HG03457 (cell line): Measurements from ENCODE around the gene IFNA17.
"Not testable (repeated sequence)": the region's sequence is repeated elsewhere in the genome, so short reads cannot be mapped to it uniquely, and the experiment has no call there.

Experiments used
- ATAC-seq: cut with Tn5 transposase; IDR thresholded peaks from one replicate; pipeline ENCODE4 v1.9.1; 2021; ENCODE audit warnings: moderate number of reproducible peaks; ENCODE audit not compliant: unreplicated experiment

Gene IFNA17

DNA sequence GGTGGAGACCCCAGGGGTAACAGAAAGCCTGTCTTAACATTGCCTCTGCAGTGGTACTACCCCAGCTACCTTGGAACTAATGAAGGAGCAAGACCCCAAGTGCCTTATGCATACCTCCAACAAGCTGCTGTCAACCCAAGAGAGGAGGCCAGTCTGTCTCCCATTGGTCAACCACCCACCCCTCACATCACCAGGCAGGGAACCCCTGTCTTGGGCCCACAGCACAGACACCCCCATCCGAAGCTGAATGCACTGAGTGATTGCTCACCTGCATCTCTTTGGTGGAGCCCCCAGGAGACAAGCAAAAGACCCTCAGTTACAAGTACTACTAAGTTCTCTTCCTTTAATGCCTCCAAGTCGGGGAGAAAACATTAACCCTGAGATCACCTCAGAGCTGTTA lies 15.9 kb downstream of the IFNA17 start:
- not testable (repeated sequence) for ATAC-seq

DNA sequence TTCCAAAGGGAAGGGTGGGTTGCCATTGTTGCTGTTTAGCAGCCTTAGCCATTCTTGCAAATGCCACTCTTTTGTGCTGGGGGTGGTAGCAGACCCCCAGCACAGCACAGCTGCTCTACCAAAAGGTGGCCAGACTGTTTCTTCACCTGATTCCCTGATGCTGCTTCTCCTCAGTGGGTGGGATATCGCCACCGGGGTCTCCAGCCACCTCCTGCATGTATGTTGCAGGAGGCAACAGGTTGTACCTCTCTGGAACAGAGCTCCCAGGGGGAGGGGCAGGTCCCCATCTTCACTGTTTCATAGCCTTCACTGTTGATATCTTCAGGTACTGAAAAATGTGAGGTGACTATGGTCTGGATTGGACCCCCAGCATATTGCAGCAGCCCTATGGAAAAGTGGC lies 17.2 kb downstream of the IFNA17 start:
- not testable (repeated sequence) for ATAC-seq

DNA sequence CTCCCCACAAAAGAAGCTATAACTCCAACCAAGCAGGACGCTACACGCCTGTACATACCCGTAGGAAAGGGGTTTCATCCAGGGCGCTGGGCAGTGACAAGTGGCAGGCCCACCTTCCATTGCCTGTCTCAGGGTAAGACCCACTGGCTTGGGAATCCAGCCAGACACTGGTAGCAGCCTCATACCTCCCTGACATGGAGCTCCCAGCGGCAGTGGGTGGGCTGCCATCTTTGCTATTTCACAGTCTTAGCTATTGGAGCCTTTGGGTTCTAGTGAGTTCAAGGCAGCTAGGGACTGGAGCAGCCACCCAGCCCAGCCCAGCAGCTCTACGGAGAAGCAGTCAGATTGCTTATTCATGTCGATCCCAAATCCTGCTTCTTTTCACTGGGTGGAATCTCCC lies 17.7 kb downstream of the IFNA17 start:
- no peak for ATAC-seq

DNA sequence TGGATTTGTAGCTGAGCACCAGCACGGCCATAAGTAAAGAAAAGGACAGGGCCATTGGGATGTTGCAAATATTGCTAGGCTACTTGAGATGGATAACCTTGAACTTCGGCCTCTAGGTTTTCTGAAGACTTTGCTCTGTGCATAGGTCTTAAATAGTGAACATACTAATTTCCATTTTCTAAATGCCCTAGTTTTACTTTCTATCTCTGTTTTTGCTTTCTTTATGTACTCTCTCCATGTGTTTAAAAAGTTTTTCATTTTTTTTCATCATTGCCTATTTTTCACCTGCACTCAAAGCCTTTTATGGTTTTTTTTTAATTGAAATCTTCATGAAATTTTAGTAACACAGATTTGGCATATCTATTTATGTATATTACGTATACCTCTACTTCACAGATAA lies 21.0 kb downstream of the IFNA17 start, which contains the start of gene IFNA10:
Gene IFNA10, minus strand, starts transcription at position 101 of the 400 bp plus-strand sequence. Its CDS starts 46 bp downstream, at position 55.
- not testable (repeated sequence) for ATAC-seq

DNA sequence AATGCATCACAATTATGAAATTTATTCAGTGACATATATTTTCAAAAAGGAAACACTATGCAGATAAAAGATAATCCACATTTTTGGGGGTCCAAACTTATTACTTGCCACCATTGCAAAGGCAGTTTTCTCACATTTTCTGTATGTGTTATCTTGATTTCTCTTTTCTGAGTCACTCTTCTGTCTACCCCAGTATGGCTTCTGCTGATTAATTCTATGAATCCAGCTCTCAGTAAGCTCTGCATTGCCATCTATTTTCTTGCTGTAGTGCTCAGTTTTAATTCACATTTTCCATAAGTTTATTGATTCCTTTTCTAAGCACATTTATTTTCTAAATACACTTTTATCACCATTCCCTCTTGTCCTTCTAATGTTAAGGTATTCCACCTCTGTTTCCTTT lies 22.8 kb downstream of the IFNA17 start:
- ATAC-seq: no peak

DNA sequence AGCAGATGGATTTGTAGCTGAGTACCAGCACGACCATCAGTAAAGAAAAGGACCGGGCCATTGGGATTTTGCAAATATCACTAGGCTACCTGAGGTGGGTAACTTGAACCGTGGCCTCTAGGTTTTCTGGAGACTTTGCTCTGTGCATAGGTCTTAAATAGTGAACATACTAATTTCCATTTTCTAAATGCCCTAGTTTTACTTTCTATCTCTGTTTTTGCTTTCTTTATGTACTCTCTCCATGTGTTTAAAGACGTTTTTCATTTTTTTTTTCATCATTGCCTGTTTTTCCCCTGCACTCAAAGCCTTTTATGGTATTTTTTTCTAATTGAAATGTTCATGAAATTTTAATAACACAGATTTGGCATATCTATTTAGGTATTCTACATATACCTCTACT lies 25.9 kb downstream of the IFNA17 start, which contains the start of gene IFNA7:
Gene IFNA7, minus strand, starts transcription at position 101 of the 400 bp plus-strand sequence. Its CDS starts 40 bp downstream, at position 61.
- ATAC-seq: not testable (repeated sequence)

DNA sequence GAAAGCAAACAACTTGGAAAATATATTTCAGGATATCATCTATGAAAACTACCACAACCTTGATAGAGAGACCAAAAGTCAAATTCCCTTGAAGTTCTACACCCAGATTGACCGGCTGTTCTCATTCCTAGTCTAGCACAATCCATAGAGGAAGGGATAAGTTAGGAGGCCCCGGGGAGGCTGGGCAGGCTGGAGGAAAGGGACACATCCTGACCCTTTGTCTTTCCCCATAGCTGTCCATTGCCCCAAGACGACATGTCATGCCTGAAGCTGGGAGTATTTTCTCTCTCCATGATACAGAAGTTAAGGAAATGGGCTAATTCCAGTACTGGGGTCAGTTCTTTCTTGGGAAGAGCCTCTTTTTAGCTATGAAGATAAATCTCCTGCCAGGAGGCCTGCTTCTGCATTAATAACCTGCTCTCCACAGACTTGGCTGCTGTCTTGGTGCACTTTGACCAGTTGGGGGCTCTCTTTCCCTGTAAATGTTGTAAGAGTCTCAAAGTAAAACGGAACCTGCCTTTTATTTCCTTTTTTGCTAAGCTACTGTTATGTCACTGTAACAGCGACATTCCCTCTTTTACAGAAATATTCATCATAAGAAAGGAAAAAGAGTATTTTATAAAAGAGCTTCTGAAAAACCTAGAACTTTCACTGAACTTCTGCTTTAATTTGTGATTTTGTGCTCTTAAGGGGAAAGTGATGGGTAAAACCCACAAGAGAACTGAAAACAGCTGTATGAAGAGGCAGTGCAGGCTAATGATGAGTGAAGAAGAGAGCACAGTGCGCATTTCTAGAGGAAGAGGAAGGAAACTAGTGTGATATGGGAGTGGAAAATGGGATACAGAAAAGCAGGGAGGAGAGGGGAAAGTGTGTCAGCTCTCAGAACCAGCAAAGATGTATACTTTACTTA lies 32.9 kb downstream of the IFNA17 start:
- ATAC-seq: peak; percentile 87

DNA sequence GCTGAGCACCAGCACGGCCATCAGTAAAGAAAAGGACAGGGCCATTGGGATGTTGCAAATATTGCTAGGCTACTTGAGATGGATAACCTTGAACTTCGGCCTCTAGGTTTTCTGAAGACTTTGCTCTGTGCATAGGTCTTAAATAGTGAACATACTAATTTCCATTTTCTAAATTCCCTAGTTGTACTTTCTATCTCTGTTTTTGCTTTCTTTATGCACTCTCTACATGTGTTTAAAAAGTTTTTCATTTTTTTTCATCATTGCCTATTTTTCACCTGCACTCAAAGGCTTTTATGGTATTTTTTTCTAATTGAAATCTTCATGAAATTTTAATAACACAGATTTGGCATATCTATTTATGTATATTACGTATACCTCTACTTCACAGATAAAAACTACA lies 40.5 kb downstream of the IFNA17 start, which contains the start of gene IFNA4:
Gene IFNA4, minus strand, starts transcription at position 101 of the 400 bp plus-strand sequence. Its CDS starts 56 bp downstream, at position 45.
- ATAC-seq: not testable (repeated sequence)

DNA sequence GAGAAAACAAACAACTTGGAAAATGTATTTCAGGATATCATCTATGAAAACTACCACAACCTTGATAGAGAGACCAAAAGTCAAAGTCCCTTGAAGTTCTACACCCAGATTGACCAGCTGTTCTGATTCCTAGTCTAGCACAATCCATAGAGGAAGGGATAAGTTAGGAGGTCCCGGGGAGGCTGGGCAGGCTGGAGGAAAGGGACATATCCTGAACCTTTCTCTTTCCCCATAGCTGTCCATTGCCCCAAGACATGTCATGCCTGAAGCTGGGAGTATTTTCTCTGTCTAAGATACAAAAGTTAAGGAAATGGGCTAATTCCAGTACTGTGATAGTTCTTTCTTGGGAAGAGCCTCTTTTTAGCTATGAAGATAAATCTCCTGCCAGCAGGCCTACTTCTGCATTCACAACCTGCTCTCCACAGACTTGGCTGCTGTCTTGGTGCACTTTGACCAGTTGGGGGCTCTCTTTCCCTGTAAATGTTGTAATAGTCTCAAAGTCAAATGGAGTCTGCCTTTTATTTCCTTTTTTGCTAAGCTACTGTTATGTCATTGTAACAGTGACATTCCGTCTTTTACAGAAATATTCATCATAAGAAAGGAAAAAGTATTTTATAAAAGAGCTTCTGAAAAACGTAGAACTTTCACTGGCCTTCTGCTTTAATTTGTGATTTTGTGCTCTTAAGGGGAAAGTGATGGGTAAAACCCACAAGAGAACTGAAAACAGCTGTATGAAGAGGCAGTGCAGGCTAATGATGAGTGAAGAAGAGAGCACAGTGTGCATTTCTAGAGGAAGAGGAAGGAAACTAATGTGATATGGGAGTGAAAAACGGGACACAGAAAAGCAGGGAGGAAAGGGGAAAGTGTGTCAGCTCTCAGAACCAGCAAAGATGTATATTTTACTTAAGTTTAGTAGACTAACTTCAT lies 44.9 kb downstream of the IFNA17 start:
- ATAC-seq: peak; percentile 90
